Gastrocnemius medialis (tissue), 4 donors: ENCODE measurements around the gene TOR1AIP2. TPM values are rescaled to one million over a fixed set of nuclear protein-coding genes. Genes with fewer than 3 reads are reported as not detected.

ENCODE experiments used
- ATAC-seq, 2 donors: fragments of 150-250 bp; one replicate each; pipeline ENCODE4 v1.9.1; 2016
- DNase-seq, 2 donors: peaks; one replicate each; pipeline ENCODE4 v3.0.0-alpha.2; 2019
- H3K27ac ChIP-seq, 4 donors: fragments of 200-600 bp; sonication (generic); 1 replicate in 1 of 4; 2 replicates in 3 of 4; pipeline ENCODE4 v1.5.1; 2016 to 2018; ENCODE audit warnings: mild to moderate bottlenecking in 2 of 4, moderate library complexity in 1 of 4
- H3K27me3 ChIP-seq, 3 donors: fragments of 200-600 bp; sonication (generic) in 2 of 3; 1 replicate in 1 of 3; 2 replicates in 2 of 3; pipeline versions ENCODE4 v1.5.1 to v1.6.0; 2016 to 2019; ENCODE audit warnings: mild to moderate bottlenecking in 1 of 3, moderate library complexity in 1 of 3
- H3K36me3 ChIP-seq, 2 donors: fragments of 200-600 bp; sonication (generic) in 1 of 2; one replicate each; pipeline ENCODE4 v1.5.1; 2017 to 2018
- H3K4me1 ChIP-seq, 2 donors: fragments of 200-600 bp; sonication (generic) in 1 of 2; one replicate each; pipeline ENCODE4 v1.5.1; 2016 to 2017; ENCODE audit warnings: mild to moderate bottlenecking in 2 of 2
- H3K4me3 ChIP-seq, 4 donors: fragments of 200-600 bp; sonication (generic) in 3 of 4; 1 replicate in 1 of 4; 2 replicates in 3 of 4; pipeline ENCODE4 v1.5.1; 2016 to 2019; ENCODE audit warnings: mild to moderate bottlenecking in 2 of 4
- H3K9me3 ChIP-seq, 3 donors: fragments of 200-600 bp; sonication (generic) in 2 of 3; 1 replicate in 1 of 3; 2 replicates in 2 of 3; pipeline ENCODE4 v1.5.1; 2016 to 2019
- POLR2A ChIP-seq, 2 donors: fragments of 450-650 bp; IDR thresholded peaks; one replicate each; pipeline ENCODE4 v1.6.1; 2017; ENCODE audit warnings: antibody characterized with exemption in 2 of 2, mild to moderate bottlenecking in 2 of 2, moderate library complexity in 2 of 2
- in situ Hi-C, 4 donors: fragments of 200-750 bp; cut with MboI; loops; one replicate each; pipeline versions ENCODE4 v1.15.0 to v1.8.0; 2017; ENCODE audit warnings: low sequenced_read_pairs in 4 of 4
- intact Hi-C: fragments of 100-400 bp; cut with DNase I; formaldehyde crosslinking; loops from one replicate; pipeline ENCODE4 v1.15.1; 2023; ENCODE audit warnings: low total_unique reads
- total RNA-seq, 4 donors: library from RNA; depleted of rRNA; stranded (reverse); fragments of >200 nt; gene quantifications; one replicate each; pipeline versions ENCODE4 v1.1.0 to v1.2.3, GENCODE V29; 2016
- TF ChIP-seq, protein P1 (sequence below), 5 experiments: fragments of 450-650 bp in 3 of 5; fragments of 200-600 bp in 2 of 5; sonication (generic) in 2 of 5; IDR thresholded peaks in 4 of 5; conservative IDR thresholded peaks in 1 of 5; 1 replicate in 4 of 5; 2 replicates in 1 of 5; pipeline ENCODE4 v1.5.1; 2016 to 2019; ENCODE audit warnings: antibody characterized with exemption in 5 of 5, mild to moderate bottlenecking in 3 of 5, moderate library complexity in 3 of 5

The TOR1AIP2 gene
- total RNA-seq, 4 donors from 2014 or later, result 78.7 to 274 (median 129) TPM

DNA sequence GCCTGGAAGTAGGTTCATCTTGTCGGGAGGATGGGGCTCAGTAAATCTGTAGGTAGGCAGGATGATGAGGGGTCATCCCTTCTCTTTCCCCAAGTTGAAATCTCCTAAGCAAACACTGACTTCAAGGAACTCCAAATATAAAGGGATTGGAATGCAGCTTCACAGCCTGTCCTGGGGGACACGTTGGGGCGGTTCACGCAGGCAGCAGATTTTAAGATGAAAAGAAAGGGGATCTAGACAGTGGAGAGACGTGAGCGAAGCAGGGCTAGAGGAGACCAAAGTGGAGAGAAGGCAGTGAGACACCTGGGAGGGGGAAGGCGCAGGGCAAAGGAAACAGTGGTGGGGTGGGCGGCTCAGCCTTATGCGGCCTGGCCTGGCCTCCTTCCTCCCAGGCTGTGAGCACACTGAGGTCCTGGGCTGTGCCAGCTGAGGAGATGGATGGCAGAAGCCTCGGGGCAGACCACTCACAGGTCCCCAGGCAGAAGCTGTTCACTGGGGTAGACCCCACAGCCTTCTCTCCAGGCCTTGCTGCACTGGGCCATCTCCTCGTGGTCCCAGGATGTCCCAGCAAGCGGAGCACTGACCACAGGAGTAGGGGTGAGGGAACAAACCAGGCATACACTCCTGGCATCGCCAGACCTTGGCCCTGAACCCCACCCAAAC is 51.7 kb downstream of the TOR1AIP2 start:
- H3K27ac ChIP-seq, result peak overlapping the region in 3 of 4 donors; percentile 20 to 57 (median 39)
- no peak for ATAC-seq
- in situ Hi-C loops, result no loop called here

DNA sequence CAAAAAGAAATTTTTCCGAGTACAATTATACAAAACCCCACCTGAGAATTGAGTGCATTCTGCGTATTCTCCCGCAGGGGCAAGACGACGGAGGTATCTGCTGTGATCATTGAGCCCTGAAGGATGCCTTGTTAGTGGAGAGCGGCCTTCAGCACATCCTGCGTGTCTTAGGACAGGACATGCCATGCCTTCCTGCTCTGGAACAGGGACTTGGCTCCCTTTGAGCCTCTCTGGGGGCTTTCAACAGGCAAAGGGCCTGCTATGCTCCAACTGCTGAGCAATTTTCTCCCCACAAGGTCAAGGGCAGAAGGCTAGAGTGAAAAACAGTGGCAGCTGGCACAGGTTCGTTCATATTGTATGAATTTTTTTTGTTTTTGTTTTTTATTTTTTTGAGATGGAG is 52.4 kb downstream of the TOR1AIP2 start:
- ATAC-seq, result peak; percentile 35 to 43
- Histone ChIP-seq H3K4me3 (no peak overlapping the region), H3K27me3 (no peaks in the 10 kb centered on the region), H3K9me3 (no peaks in the 10 kb centered on the region), H3K27ac (peak overlapping the region in 3 of 4 donors; percentile 20 to 57 (median 39)), H3K4me1 (peaks cover 0 to 6% of the 10 kb centered on the region in 2 donors), H3K36me3 (no peaks in the 10 kb centered on the region)
- DNase-seq, result peak in 1 of 2 donors; percentile 29
- intact Hi-C loops, result no loop called here
- in situ Hi-C loops, result no loop called here
- TF ChIP-seq POLR2A (IDR thresholded peaks at IDR 0.05), result no peak
- TF ChIP-seq, protein P1, sequence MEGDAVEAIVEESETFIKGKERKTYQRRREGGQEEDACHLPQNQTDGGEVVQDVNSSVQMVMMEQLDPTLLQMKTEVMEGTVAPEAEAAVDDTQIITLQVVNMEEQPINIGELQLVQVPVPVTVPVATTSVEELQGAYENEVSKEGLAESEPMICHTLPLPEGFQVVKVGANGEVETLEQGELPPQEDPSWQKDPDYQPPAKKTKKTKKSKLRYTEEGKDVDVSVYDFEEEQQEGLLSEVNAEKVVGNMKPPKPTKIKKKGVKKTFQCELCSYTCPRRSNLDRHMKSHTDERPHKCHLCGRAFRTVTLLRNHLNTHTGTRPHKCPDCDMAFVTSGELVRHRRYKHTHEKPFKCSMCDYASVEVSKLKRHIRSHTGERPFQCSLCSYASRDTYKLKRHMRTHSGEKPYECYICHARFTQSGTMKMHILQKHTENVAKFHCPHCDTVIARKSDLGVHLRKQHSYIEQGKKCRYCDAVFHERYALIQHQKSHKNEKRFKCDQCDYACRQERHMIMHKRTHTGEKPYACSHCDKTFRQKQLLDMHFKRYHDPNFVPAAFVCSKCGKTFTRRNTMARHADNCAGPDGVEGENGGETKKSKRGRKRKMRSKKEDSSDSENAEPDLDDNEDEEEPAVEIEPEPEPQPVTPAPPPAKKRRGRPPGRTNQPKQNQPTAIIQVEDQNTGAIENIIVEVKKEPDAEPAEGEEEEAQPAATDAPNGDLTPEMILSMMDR (IDR thresholded peaks at IDR 0.05 in 4 of 5, conservative IDR thresholded peaks at IDR 0.05 in 1 of 5), result no peak

More for the DNA sequence above, 51.7 kb downstream of the TOR1AIP2 start:
- H3K9me3 ChIP-seq, result no peaks in the 10 kb centered on the region
- no peak for DNase-seq
- TF ChIP-seq POLR2A (IDR thresholded peaks at IDR 0.05), result no peak
- TF ChIP-seq, protein P1 (IDR thresholded peaks at IDR 0.05 in 4 of 5, conservative IDR thresholded peaks at IDR 0.05 in 1 of 5), result no peak
- peaks cover 0 to 6% of the 10 kb centered on the region in 2 donors for H3K4me1 ChIP-seq
- intact Hi-C loops, result no loop called here
- no peaks in the 10 kb centered on the region for H3K27me3 ChIP-seq
- no peaks in the 10 kb centered on the region for H3K36me3 ChIP-seq
- H3K4me3 ChIP-seq, result no peak overlapping the region

DNA sequence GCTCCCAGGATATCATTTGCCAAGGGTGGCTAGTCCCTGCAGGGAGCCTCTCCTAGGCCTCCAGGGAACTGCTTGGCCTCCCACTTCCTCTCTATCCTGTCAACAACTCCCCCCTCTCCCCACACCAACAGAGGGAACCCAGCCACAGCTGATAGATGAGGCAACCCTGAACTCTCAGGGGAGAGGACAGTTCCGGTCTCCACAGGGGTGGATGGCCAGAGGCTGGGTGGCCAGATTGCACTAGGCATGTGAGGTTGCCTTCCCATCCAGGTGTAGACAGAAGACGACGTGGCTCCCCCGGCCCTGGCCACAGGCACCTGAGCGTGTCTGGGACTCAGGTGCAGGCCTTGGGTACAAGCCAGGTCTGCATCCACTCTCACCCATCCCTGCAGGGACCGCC is 53.3 kb downstream of the TOR1AIP2 start:
- in situ Hi-C loops, result loop anchor here in 1 of 4 donors (25.0 kb wide), 1 partner anchor 737 kb away; the partner anchor contains the start of gene TOR3A
- H3K9me3 ChIP-seq, result no peaks in the 10 kb centered on the region
- H3K4me3 ChIP-seq, result no peak overlapping the region
- H3K27me3 ChIP-seq, result no peaks in the 10 kb centered on the region
- no peaks in the 10 kb centered on the region for H3K36me3 ChIP-seq
- peaks cover 0 to 6% of the 10 kb centered on the region in 2 donors for H3K4me1 ChIP-seq
- ATAC-seq (peak in 1 of 2 donors; percentile 29), DNase-seq (no peak)
- peak overlapping the region in 2 of 4 donors; percentile 20 to 57 for H3K27ac ChIP-seq
- intact Hi-C loops, result no loop called here
- TF ChIP-seq, protein P1 (IDR thresholded peaks at IDR 0.05 in 4 of 5, conservative IDR thresholded peaks at IDR 0.05 in 1 of 5), result no peak
- TF ChIP-seq POLR2A (IDR thresholded peaks at IDR 0.05), result no peak

DNA sequence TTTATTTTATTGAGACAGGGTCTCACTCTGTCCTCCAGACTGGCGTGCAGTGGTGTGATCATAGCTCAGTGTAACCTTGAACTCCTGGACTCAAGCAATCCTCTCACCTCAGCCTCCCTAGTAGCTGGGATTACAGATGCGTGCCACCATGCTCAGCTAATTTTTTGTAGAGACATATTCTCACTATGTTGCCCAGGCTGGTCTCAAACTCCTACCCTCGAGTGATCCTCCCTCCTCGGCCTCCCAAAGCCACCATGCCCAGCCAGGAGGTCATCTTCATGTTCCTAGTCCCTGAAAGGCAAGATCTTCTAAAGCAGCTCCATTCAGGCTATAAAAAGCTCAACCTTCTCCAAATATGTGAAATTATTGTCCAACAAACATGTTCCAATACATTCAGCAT is 53.9 kb downstream of the TOR1AIP2 start:
- DNase-seq, result no peak
- Histone ChIP-seq H3K27me3 (no peaks in the 10 kb centered on the region), H3K4me3 (no peak overlapping the region), H3K36me3 (no peaks in the 10 kb centered on the region), H3K4me1 (peaks cover 0 to 6% of the 10 kb centered on the region in 2 donors), H3K9me3 (no peaks in the 10 kb centered on the region), H3K27ac (no peak overlapping the region)
- intact Hi-C loops (loop anchor here (2.0 kb wide), 1 partner anchor 107 kb away; no protein-coding TSS in a partner anchor), in situ Hi-C loops (loop anchor here in 1 of 4 donors (25.0 kb wide), 1 partner anchor 736 kb away; the partner anchor contains the start of gene TOR3A)
- TF ChIP-seq, protein P1 (IDR thresholded peaks at IDR 0.05 in 4 of 5, conservative IDR thresholded peaks at IDR 0.05 in 1 of 5), result no peak
- no peak for TF ChIP-seq POLR2A (IDR thresholded peaks at IDR 0.05)
- ATAC-seq, result no peak
